ENCODE data around the gene EEPD1. TPM values are rescaled to one million over a fixed set of nuclear protein-coding genes. Genes with fewer than 3 reads are reported as not detected.

EEPD1 gene
- total RNA-seq, 1 experiment from 2014 or later: 7.8 TPM

GRCh38 chr7:36228039-36228438 is 75.0 kb downstream of the EEPD1 start (continued):
- TF ChIP-seq ZNF281 (CRISPR knock-in tag; IDR thresholded peaks at IDR 0.05) (no peak), ZNF317 (CRISPR knock-in tag; IDR thresholded peaks at IDR 0.05; ENCODE audit: borderline replicate concordance, low read depth) (no peak), FOXJ3 (CRISPR knock-in tag; IDR thresholded peaks at IDR 0.05; ENCODE audit: borderline replicate concordance) (no peak), SMAD3 (CRISPR knock-in tag; IDR thresholded peaks at IDR 0.05; ENCODE audit: borderline replicate concordance) (no peak), JUN (CRISPR knock-in tag; IDR thresholded peaks at IDR 0.05) (no peak), KAT7 (CRISPR knock-in tag; IDR thresholded peaks at IDR 0.05; ENCODE audit: borderline replicate concordance) (no peak), NFE2L1 (CRISPR knock-in tag; IDR thresholded peaks at IDR 0.05) (no peak), CREM (CRISPR knock-in tag; IDR thresholded peaks at IDR 0.05) (no peak), NR1H2 (CRISPR knock-in tag; IDR thresholded peaks at IDR 0.05) (no peak)
- TF ChIP-seq, protein P1, sequence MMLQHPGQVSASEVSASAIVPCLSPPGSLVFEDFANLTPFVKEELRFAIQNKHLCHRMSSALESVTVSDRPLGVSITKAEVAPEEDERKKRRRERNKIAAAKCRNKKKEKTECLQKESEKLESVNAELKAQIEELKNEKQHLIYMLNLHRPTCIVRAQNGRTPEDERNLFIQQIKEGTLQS (CRISPR knock-in tag; conservative IDR thresholded peaks at IDR 0.05): no peak
- TF ChIP-seq, protein P2, sequence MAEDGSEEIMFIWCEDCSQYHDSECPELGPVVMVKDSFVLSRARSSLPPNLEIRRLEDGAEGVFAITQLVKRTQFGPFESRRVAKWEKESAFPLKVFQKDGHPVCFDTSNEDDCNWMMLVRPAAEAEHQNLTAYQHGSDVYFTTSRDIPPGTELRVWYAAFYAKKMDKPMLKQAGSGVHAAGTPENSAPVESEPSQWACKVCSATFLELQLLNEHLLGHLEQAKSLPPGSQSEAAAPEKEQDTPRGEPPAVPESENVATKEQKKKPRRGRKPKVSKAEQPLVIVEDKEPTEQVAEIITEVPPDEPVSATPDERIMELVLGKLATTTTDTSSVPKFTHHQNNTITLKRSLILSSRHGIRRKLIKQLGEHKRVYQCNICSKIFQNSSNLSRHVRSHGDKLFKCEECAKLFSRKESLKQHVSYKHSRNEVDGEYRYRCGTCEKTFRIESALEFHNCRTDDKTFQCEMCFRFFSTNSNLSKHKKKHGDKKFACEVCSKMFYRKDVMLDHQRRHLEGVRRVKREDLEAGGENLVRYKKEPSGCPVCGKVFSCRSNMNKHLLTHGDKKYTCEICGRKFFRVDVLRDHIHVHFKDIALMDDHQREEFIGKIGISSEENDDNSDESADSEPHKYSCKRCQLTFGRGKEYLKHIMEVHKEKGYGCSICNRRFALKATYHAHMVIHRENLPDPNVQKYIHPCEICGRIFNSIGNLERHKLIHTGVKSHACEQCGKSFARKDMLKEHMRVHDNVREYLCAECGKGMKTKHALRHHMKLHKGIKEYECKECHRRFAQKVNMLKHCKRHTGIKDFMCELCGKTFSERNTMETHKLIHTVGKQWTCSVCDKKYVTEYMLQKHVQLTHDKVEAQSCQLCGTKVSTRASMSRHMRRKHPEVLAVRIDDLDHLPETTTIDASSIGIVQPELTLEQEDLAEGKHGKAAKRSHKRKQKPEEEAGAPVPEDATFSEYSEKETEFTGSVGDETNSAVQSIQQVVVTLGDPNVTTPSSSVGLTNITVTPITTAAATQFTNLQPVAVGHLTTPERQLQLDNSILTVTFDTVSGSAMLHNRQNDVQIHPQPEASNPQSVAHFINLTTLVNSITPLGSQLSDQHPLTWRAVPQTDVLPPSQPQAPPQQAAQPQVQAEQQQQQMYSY (CRISPR knock-in tag; IDR thresholded peaks at IDR 0.05): no peak

GRCh38 chr7:36231406-36231805 is 78.4 kb downstream of the EEPD1 start:
- H3K9me3 Mint-ChIP-seq: no peaks in the 10 kb centered on the region
- no peak overlapping the region for H3K4me3 Mint-ChIP-seq
- ATAC-seq: no peak
- H3K27ac Mint-ChIP-seq: no peak overlapping the region
- ChIA-PET POLR2A (interaction anchor here (0.5 kb wide), 1 partner anchor 68 kb away, joined by 3 read pairs; no protein-coding TSS in a partner anchor), CTCF (interaction anchor here (0.6 kb wide), 1 partner anchor 103 kb away, joined by 4 read pairs; no protein-coding TSS in a partner anchor)
- no peaks in the 10 kb centered on the region; the same call in 1 of the 2 replicates for H3K36me3 Mint-ChIP-seq
- no peaks in the 10 kb centered on the region for H3K27me3 Mint-ChIP-seq (ENCODE audit: low read depth)
- no peak for DNase-seq (ENCODE audit: low spot score)
- H3K4me1 Mint-ChIP-seq: peaks cover 10% of the 10 kb centered on the region
- TF ChIP-seq MYBL2 (CRISPR knock-in tag; IDR thresholded peaks at IDR 0.05): no peak
- TF ChIP-seq GRHL2 (CRISPR knock-in tag; IDR thresholded peaks at IDR 0.05; ENCODE audit: insufficient replicate concordance, severe bottlenecking): no peak
- no peak for TF ChIP-seq HMGA2 (CRISPR knock-in tag; IDR thresholded peaks at IDR 0.05)
- no peak for TF ChIP-seq ZNF232 (CRISPR knock-in tag; IDR thresholded peaks at IDR 0.05)
- no peak for TF ChIP-seq ELF4 (CRISPR knock-in tag; IDR thresholded peaks at IDR 0.05; ENCODE audit: low read depth)
- TF ChIP-seq ZNF671 (CRISPR knock-in tag; IDR thresholded peaks at IDR 0.05): no peak
- no peak for TF ChIP-seq EMX1 (CRISPR knock-in tag; IDR thresholded peaks at IDR 0.05)
- no peak for TF ChIP-seq OVOL2 (CRISPR knock-in tag; IDR thresholded peaks at IDR 0.05; ENCODE audit: borderline replicate concordance)
- TF ChIP-seq, protein P2 (CRISPR knock-in tag; IDR thresholded peaks at IDR 0.05): no peak
- TF ChIP-seq, protein P3, sequence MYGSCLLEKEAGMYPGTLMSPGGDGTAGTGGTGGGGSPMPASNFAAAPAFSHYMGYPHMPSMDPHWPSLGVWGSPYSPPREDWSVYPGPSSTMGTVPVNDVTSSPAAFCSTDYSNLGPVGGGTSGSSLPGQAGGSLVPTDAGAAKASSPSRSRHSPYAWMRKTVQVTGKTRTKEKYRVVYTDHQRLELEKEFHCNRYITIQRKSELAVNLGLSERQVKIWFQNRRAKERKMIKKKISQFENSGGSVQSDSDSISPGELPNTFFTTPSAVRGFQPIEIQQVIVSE (CRISPR knock-in tag; IDR thresholded peaks at IDR 0.05; ENCODE audit: borderline replicate concordance): no peak
- TF ChIP-seq ATF6 (CRISPR knock-in tag; IDR thresholded peaks at IDR 0.05): no peak
- TF ChIP-seq ETV6 (CRISPR knock-in tag; IDR thresholded peaks at IDR 0.05): no peak
- TF ChIP-seq, protein P4, sequence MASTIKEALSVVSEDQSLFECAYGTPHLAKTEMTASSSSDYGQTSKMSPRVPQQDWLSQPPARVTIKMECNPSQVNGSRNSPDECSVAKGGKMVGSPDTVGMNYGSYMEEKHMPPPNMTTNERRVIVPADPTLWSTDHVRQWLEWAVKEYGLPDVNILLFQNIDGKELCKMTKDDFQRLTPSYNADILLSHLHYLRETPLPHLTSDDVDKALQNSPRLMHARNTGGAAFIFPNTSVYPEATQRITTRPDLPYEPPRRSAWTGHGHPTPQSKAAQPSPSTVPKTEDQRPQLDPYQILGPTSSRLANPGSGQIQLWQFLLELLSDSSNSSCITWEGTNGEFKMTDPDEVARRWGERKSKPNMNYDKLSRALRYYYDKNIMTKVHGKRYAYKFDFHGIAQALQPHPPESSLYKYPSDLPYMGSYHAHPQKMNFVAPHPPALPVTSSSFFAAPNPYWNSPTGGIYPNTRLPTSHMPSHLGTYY (CRISPR knock-in tag; IDR thresholded peaks at IDR 0.05): no peak
